Colonic mucosa (tissue), 4 donors: ENCODE measurements around the gene FMNL3. TPM values are rescaled to one million over a fixed set of nuclear protein-coding genes. Genes with fewer than 3 reads are reported as not detected.
A peak's percentile ranks its signal among the peaks of the same experiment; 100 is the strongest.

Experiments used
- DNase-seq: peaks from one replicate; pipeline ENCODE4 v3.0.0-alpha.2; 2020
- H3K27ac ChIP-seq: fragments of 200-600 bp; one replicate; pipeline ENCODE4 v1.8.0; 2021
- H3K27me3 ChIP-seq: fragments of 200-600 bp; one replicate; pipeline ENCODE4 v1.8.0; 2021
- H3K36me3 ChIP-seq: fragments of 200-600 bp; one replicate; pipeline ENCODE4 v1.8.0; 2021
- H3K4me1 ChIP-seq: fragments of 200-600 bp; one replicate; pipeline ENCODE4 v1.8.0; 2021; ENCODE audit warnings: mild to moderate bottlenecking
- H3K4me3 ChIP-seq: fragments of 200-600 bp; one replicate; pipeline ENCODE4 v1.8.0; 2021
- H3K9ac ChIP-seq, 2 donors: one replicate each; pipeline ENCODE4 v1.7.0; 2013; ENCODE audit warnings: control low read depth in 2 of 2, low read depth in 2 of 2, low read length in 2 of 2
- H3K9me3 ChIP-seq: fragments of 200-600 bp; one replicate; pipeline ENCODE4 v1.8.0; 2021
- CTCF ChIP-seq: fragments of 200-600 bp; IDR thresholded peaks from one replicate; pipeline ENCODE4 v1.8.0; 2022; ENCODE audit warnings: antibody characterized with exemption, mild to moderate bottlenecking
- intact Hi-C: fragments of 100-400 bp; cut with DNase I; formaldehyde crosslinking; loops from one replicate; pipeline ENCODE4 v1.14.1; 2022
- total RNA-seq, 2 donors: library from RNA; stranded (reverse); fragmentation: NEBNext Ultra II Directional in 1 of 2; extraction: Animal tissue kit (Norgen Biotek cat#: 25700) in 1 of 2; gene quantifications; one replicate each; pipeline ENCODE4 v1.2.1, GENCODE V29; 2021
- donor health status: healthy.
- donor health status: DM: no; HTN: no; CAD: no.
- donor health status: DM: no; HTN: no; CAD: no.

The FMNL3 gene
- total RNA-seq, 2 donors from 2014 or later, result 3.0 to 5.0 TPM

GRCh38 chr12:49646871-49647654, 60.1 kb downstream of the FMNL3 start:
- intact Hi-C loops, result no loop called here
- no peaks in the 10 kb centered on the region for H3K9me3 ChIP-seq
- H3K4me3 ChIP-seq, result no peak overlapping the region
- H3K27ac ChIP-seq, result no peak overlapping the region
- TF ChIP-seq CTCF, result no peak
- no peaks in the 10 kb centered on the region for H3K36me3 ChIP-seq
- DNase-seq, result no peak
- no peak overlapping the region for H3K9ac ChIP-seq
- no peaks in the 10 kb centered on the region for H3K4me1 ChIP-seq
- H3K27me3 ChIP-seq, result no peaks in the 10 kb centered on the region

GRCh38 chr12:49646331-49646830, 60.8 kb downstream of the FMNL3 start:
- H3K4me3 ChIP-seq, result no peak overlapping the region
- no peaks in the 10 kb centered on the region for H3K36me3 ChIP-seq
- H3K27me3 ChIP-seq, result no peaks in the 10 kb centered on the region
- H3K9ac ChIP-seq, result no peak overlapping the region
- TF ChIP-seq CTCF, result no peak
- no peak overlapping the region for H3K27ac ChIP-seq
- no peak for DNase-seq
- H3K4me1 ChIP-seq, result no peaks in the 10 kb centered on the region
- intact Hi-C loops, result no loop called here
- H3K9me3 ChIP-seq, result no peaks in the 10 kb centered on the region

- no peak for TF ChIP-seq CTCF
- Histone ChIP-seq H3K4me1 (no peaks in the 10 kb centered on the region), H3K36me3 (no peaks in the 10 kb centered on the region), H3K9ac (no peak overlapping the region), H3K27ac (no peak overlapping the region), H3K4me3 (no peak overlapping the region), H3K27me3 (no peaks in the 10 kb centered on the region), H3K9me3 (no peaks in the 10 kb centered on the region)
- no peak for DNase-seq
- intact Hi-C loops, result no loop called here
These were observed 61.8 kb downstream of the FMNL3 start for GRCh38 chr12:49645146-49646039.

GRCh38 chr12:49644620-49644994, 62.6 kb downstream of the FMNL3 start:
- Histone ChIP-seq H3K27ac (no peak overlapping the region), H3K36me3 (no peaks in the 10 kb centered on the region), H3K4me3 (no peak overlapping the region), H3K9me3 (no peaks in the 10 kb centered on the region), H3K4me1 (no peaks in the 10 kb centered on the region), H3K9ac (no peak overlapping the region), H3K27me3 (no peaks in the 10 kb centered on the region)
- peak; percentile 94 for TF ChIP-seq CTCF
- intact Hi-C loops, result loop anchor here (1.0 kb wide), 1 partner anchor 64 kb away; no protein-coding TSS in a partner anchor
- DNase-seq, result peak; percentile 77

- intact Hi-C loops, result loop anchor here (1.0 kb wide), 1 partner anchor 64 kb away; no protein-coding TSS in a partner anchor
- Histone ChIP-seq H3K36me3 (no peaks in the 10 kb centered on the region), H3K27me3 (no peaks in the 10 kb centered on the region), H3K4me1 (no peaks in the 10 kb centered on the region), H3K9ac (no peak overlapping the region), H3K4me3 (no peak overlapping the region), H3K27ac (no peak overlapping the region), H3K9me3 (no peaks in the 10 kb centered on the region)
- no peak for TF ChIP-seq CTCF
- DNase-seq, result no peak
These were observed 63.1 kb downstream of the FMNL3 start for GRCh38 chr12:49643961-49644619.
